ENCODE results near the gene COL5A1. TPM values are rescaled to one million over a fixed set of nuclear protein-coding genes. Genes with fewer than 3 reads are reported as not detected.

COL5A1 gene
- total RNA-seq, 2 donors from 2014 or later: 127 to 129 TPM

- TF ChIP-seq, protein P1, sequence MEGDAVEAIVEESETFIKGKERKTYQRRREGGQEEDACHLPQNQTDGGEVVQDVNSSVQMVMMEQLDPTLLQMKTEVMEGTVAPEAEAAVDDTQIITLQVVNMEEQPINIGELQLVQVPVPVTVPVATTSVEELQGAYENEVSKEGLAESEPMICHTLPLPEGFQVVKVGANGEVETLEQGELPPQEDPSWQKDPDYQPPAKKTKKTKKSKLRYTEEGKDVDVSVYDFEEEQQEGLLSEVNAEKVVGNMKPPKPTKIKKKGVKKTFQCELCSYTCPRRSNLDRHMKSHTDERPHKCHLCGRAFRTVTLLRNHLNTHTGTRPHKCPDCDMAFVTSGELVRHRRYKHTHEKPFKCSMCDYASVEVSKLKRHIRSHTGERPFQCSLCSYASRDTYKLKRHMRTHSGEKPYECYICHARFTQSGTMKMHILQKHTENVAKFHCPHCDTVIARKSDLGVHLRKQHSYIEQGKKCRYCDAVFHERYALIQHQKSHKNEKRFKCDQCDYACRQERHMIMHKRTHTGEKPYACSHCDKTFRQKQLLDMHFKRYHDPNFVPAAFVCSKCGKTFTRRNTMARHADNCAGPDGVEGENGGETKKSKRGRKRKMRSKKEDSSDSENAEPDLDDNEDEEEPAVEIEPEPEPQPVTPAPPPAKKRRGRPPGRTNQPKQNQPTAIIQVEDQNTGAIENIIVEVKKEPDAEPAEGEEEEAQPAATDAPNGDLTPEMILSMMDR (IDR thresholded peaks at IDR 0.05): no peak
- Histone ChIP-seq H3K27me3 (replicated peaks; ENCODE audit: insufficient read depth) (no peaks in the 10 kb centered on the region), H3K27ac (no peak overlapping the region), H3K36me3 (no peaks in the 10 kb centered on the region), H3K4me1 (ENCODE audit: control insufficient read depth in 1 of 2, low read depth in 2 of 2) (no peaks in the 10 kb centered on the region), H3K9me3 (no peaks in the 10 kb centered on the region), H3K4me3 (no peak overlapping the region)
- DNase-seq (ENCODE audit: low spot score) (no peak), ATAC-seq (ENCODE audit: insufficient number of reproducible peaks, low FRiP score, low read depth) (no peak)
Measured at GRCh38 chr9:134889386-134890154, 248.0 kb downstream of the COL5A1 start.

DNA sequence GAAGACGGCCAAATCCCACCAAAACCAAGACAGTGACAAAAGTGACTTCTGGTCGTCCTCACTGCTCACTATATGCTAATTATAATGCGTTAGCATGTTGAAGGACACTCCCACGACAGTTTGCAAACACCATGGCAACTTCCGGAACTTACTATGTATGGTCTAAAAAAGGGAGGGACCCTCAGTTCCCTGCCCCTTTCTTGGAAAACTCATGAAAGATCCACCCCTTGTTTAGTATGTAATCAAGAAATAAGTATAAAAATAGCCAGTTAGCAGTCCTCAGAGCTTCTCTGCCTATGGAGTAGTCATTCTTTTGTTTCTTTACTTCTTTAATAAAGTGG, 248.5 kb downstream of the COL5A1 start:
- H3K27ac ChIP-seq: no peak overlapping the region
- no peak for DNase-seq (ENCODE audit: low spot score)
- no peaks in the 10 kb centered on the region for H3K4me1 ChIP-seq (ENCODE audit: control insufficient read depth in 1 of 2, low read depth in 2 of 2)

GRCh38 chr9:134891053-134891452, 249.4 kb downstream of the COL5A1 start:
- Histone ChIP-seq H3K4me3 (no peak overlapping the region), H3K9me3 (no peaks in the 10 kb centered on the region), H3K27me3 (replicated peaks; ENCODE audit: insufficient read depth) (no peaks in the 10 kb centered on the region), H3K4me1 (ENCODE audit: control insufficient read depth in 1 of 2, low read depth in 2 of 2) (no peaks in the 10 kb centered on the region), H3K36me3 (no peaks in the 10 kb centered on the region), H3K27ac (no peak overlapping the region)
- no peak for ATAC-seq (ENCODE audit: insufficient number of reproducible peaks, low FRiP score, low read depth)
- TF ChIP-seq, protein P1 (IDR thresholded peaks at IDR 0.05): no peak
- DNase-seq (ENCODE audit: low spot score): no peak

More for the DNA sequence above, 248.5 kb downstream of the COL5A1 start:
- H3K36me3 ChIP-seq: no peaks in the 10 kb centered on the region
- H3K27me3 ChIP-seq (replicated peaks; ENCODE audit: insufficient read depth): no peaks in the 10 kb centered on the region
- H3K9me3 ChIP-seq: no peaks in the 10 kb centered on the region
- no peak for ATAC-seq (ENCODE audit: insufficient number of reproducible peaks, low FRiP score, low read depth)
- TF ChIP-seq, protein P1 (IDR thresholded peaks at IDR 0.05): no peak
- no peak overlapping the region for H3K4me3 ChIP-seq

- no peaks in the 10 kb centered on the region for H3K4me1 ChIP-seq (ENCODE audit: control insufficient read depth in 1 of 2, low read depth in 2 of 2)
- DNase-seq (ENCODE audit: low spot score): no peak
- H3K9me3 ChIP-seq: no peaks in the 10 kb centered on the region
- H3K27me3 ChIP-seq (replicated peaks; ENCODE audit: insufficient read depth): no peaks in the 10 kb centered on the region
- no peaks in the 10 kb centered on the region for H3K36me3 ChIP-seq
- no peak overlapping the region for H3K27ac ChIP-seq
- no peak overlapping the region for H3K4me3 ChIP-seq
- ATAC-seq (ENCODE audit: insufficient number of reproducible peaks, low FRiP score, low read depth): no peak
- TF ChIP-seq, protein P1 (IDR thresholded peaks at IDR 0.05): no peak
Measured at GRCh38 chr9:134891713-134892112, 250.1 kb downstream of the COL5A1 start.

DNA sequence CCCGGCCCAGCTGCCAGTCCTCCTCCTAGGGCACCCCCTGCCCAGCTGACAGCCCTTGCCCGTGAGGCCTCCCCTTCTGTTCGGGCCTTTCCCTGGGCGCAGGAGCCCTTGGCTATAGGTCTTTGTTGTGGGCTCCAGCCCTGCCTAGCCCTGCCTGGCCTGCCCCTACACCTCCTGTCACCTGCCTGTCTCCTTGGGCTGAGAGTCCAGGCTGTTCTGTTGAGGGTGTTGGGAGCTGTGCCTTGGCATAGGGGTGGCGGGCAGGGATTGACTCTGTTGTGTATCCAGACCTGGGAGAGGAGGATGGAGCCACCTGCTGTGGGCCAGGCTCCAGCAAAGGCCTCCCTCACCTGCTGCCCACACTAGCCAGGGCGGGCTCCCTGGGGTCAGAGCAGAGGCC, 250.6 kb downstream of the COL5A1 start:
- no peaks in the 10 kb centered on the region for H3K4me1 ChIP-seq (ENCODE audit: control insufficient read depth in 1 of 2, low read depth in 2 of 2)
- TF ChIP-seq, protein P1 (IDR thresholded peaks at IDR 0.05): no peak
- no peaks in the 10 kb centered on the region for H3K36me3 ChIP-seq
- H3K9me3 ChIP-seq: no peaks in the 10 kb centered on the region
- no peak overlapping the region for H3K27ac ChIP-seq
- H3K4me3 ChIP-seq: no peak overlapping the region
- ATAC-seq (ENCODE audit: insufficient number of reproducible peaks, low FRiP score, low read depth) (no peak), DNase-seq (ENCODE audit: low spot score) (no peak)
- H3K27me3 ChIP-seq (replicated peaks; ENCODE audit: insufficient read depth): no peaks in the 10 kb centered on the region
